Right renal cortex interstitium (tissue), 3 donors: ENCODE data around the gene ARHGEF16. TPM values are rescaled to one million over a fixed set of nuclear protein-coding genes. Genes with fewer than 3 reads are reported as not detected.

Source experiments
- DNase-seq, 3 donors: peaks; one replicate each; pipeline ENCODE4 v3.0.0-alpha.2; 2013; ENCODE audit warnings: low read depth in 3 of 3, low spot score in 2 of 3
- polyA plus RNA-seq, 3 donors: library from polyadenylated mRNA; unstranded; fragments of 120-200 nt; gene quantifications; one replicate each; pipeline ENCODE4 v1.2.1, GENCODE V29; 2013; ENCODE audit not compliant: insufficient read length in 3 of 3

ARHGEF16 gene
- polyA plus RNA-seq, 3 donors: 15.0 to 17.0 (median 15.3) TPM

DNA sequence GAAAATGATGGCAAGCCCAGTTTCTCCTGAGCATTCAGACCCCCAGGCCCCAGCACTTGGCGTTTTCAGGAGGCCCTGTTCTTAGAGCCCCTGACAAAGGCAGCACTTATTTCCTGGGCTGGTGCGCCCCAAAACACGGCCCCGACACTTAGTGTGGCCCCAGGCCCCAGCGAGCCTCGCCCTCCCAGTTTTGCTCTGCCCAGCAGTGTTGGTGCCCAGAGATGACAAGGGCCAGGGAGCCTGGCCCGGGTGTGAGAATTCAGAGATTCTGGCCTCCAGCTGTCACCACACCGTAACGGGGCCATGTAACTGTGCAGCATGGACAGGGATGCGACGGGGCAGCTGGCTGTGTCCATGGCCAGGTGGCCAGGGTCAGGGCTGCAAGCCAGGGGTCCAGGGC lies 18.0 kb upstream of the ARHGEF16 start:
- no peak for DNase-seq

DNA sequence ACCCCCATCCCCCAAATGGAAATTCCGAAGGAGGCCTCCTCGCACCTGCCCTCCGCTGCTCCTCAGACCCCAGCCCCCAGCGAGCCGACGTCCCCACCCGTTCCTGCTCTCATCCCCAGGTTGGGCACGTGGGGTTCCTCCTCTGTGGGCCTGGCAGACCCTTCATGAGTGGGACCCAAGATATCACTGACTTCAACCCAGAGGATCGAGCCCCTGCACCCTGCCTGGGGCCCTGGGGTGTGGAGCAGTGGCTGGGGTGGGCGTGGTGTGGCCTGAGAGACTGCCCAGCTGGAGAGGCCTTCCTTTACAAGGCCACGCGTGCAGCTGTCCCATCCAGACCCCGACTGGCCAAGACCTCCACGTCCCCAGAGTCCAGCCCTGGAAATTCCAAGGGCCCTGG lies 17.6 kb upstream of the ARHGEF16 start:
- DNase-seq: no peak

DNA sequence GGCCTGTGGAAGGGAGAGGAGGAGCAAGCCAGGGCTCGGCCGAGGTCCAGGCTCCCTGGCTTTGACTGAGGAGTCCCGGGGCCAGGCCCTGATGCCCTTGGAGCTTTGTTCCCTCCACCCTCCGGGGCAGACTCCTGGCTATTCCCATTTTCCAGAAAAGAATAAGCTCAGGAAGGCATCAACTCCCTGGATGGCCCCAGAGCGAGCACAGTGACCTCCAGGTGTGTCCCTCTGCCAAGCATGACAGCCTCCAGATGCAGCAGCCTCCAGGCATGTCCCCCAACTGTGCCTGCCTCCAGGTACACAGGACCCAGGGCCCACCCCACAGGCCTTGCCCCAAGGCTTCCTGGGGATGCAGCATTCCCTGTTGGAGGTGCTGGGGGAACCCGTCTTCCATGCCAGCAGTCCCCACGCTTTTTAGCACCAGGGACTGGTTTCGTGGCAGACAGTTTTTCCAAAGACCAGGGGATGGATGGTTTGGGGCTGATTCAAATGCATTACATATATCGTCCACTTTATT lies 15.7 kb upstream of the ARHGEF16 start:
- DNase-seq: no peak

DNA sequence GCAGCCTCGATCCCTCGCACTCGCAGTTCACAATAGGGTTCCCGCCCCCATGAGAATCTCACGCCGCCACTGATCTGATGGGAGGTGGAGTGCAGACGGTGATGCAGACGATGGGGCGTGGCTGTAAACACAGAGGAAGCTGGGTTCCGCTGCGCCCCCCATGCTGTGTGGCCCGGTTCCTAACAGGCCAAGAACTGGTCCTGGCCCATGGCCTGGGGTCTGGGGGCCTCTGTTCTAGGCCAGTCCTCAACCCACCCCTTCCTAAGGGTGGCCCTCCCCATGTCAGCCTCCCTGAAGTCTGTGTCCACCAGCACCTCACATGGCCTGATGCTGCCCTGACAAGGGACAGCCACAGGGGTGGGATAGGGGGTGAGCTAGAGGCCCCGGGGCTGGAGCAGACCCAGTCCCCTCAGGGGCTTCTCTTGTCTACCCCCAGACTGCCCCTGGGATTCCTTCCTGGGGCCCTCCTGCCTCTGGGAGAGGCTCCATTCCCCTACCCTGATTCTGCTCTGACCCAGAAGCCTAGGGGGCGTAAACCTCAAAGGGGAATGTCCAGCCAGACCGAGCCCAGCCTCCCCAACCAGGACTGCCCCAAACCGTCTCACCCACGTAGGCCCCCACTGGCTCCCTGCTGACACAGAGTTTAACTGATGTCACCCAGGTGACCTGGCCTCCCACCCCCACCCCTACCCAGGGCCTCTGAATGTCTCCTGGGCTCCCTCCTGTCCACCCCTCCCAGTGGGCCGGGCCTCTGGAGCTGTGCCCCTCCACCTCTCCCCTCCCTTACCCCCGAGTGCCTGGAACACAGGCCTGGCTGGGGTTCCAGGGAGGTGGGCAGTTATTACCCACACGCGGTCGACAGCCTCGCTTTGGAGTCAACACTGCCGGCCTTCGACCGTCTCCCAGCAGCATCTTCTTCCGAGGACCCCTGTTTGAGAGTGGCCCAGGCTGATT lies 14.8 kb upstream of the ARHGEF16 start:
- no peak for DNase-seq

DNA sequence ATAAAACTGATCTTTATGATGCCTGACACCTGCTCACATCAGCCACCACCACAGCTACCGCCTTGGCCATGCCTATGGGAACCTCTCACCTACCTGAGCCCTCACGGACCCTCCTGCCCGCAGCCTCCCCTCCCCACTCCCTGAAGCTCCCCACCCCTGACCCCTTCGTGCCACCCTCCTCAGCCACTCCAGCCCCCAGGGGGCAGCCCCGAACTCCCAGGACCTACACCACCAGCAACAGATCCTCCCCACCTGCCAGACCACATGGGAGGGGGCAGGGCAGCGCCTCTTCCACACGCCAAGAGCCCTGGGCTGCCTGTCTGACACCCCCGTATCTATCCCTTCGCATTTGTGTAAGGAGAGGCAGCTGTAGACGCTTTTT lies 14.2 kb upstream of the ARHGEF16 start:
- DNase-seq: no peak

DNA sequence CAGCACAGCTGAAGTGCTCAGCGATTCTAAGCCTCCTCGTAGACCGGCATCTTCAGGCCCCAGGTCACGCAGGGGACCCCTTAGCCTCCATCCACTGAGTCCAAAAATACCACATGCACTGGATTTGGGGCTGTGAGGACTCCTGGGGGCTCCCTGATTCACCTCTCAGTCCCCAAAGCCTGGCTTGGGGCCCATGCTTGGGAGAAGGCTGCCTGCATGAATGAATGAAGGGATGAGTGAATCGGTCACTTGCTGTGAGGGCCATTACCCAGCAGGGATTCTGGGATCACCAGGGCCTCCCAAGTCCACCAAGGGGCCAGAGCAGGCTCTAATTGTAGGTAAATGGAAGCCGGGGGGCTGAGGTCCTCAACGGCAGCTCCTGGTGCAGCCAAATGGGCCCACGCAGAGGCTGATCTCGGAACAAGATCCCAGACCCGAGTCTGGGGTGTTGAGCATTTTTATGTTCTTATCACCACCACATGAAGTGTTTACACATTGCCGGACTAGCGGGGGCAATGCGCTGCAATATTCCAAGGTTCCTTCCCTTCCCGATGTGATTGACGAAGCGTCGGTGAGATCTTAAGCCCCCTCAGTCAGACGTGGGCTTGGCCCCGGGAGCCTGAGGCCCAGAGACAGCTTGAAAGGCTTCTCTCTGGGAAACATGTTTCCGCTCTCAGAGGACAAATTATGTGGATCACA lies 13.6 kb upstream of the ARHGEF16 start:
- DNase-seq: no peak

DNA sequence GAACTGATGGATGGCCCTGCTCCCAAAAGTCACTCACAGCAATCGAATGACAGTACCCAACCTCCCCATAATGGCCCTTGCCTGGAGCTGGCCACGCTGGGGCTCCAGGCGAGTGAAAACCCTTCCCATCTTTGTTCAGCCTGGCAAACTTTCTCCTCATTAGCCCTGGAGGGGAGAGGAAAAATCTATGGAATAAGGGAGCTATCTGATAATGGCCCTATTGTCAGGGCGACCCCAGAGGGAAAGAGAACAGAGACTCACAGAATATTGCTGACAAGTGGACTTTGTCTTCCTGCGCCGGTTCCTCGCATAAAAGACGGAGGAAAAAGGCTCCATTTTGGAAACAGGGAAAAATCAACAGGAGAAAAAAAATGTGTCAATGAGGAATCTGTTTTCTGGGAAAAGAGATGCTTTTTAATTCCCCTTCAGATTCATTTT lies 13.0 kb upstream of the ARHGEF16 start:
- no peak for DNase-seq

DNA sequence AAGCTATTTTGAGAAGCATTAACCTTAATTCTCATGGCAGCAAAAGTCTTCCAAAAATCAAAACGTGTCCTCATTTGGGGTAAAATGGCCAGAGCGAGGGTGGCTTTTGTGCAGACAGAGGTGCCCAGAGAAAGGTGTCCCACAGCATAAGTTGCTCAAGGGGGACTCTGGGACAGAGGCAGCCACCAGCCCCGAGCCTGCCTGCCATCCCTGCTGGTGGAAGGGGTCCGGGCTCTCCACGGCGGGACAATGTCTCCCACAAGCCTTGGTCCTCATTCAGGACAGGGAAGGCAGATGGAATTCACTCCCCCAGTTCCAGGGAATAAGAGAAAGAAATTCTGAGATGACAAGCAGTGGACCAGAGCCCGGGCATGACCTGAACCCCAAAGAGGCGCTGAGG lies 12.6 kb upstream of the ARHGEF16 start:
- DNase-seq: no peak

DNA sequence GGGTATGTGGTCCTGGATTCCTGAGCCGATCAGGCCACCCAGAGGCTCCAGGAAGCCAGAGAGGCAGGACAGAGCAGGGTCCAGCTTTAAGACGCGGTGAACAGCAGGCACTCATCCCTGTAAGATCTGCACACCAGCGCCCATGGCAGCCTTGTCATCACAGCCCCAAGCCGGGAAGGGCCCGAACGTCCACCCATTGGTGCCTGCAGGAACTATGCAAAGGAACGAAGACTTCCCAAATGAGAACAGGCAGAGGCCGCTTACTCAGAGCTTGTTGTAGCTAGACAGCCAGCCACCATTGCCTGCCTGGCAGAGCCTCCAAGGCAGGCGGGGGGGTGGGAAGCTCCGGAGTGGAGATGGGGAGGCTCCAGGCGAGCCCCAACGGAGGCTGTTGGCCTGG lies 12.1 kb upstream of the ARHGEF16 start:
- no peak for DNase-seq

DNA sequence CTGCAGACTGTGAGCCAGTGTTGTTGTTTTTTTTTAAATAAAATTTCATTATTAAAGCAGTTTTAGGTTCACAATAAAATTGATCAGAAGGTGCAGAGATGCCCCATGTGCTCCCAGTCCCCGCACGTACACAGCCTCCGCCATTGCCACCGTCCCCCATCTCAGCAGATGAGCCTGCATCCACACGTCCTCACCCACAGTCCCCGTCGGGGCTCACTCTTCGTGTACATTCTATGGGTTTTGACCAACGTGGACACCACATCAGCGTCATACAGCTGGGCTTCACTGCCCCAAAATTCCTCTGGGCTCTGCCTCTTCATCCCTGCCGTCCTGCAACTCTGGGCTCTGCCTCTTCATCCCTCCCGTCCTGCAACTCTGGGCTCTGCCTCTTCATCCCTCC lies 11.6 kb upstream of the ARHGEF16 start:
- DNase-seq: no peak

DNA sequence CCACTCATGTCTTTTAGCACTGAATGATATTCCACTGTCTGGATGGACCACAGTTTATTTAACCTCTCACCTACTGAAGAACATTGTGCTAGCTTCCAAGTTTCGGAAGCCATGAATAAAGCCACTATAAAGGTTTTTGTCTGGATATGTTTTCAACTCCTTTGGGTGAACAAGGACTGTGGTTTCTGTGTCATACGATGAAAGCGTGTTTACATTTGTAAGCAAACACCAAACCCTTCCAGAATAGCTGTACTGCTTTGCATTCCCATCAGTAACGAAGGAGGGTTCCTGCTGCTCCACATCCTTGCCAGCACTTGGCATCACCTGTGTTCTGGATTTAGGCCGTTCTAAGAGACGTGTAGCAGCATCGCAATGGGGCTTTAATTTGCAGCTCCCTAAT lies 10.7 kb upstream of the ARHGEF16 start:
- DNase-seq: no peak

DNA sequence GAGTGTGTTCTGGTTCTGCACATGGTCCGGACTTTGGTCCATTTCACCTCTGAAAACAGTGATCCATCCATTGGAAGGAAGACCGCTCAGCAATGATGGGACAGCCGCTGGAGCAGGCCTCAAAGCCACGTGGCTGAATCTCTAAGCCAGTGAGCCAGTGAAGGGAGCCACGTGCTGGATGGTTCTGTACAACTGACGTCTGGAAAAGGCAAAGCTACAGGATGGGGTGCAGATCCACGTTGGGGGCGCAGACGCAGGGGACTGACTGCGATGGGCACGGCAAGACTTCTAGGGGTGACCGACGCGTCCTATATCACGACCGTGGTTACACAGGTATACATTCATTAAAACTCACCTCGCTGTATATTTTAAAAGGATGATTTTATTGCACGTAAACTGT lies 10.2 kb upstream of the ARHGEF16 start:
- DNase-seq: no peak

DNA sequence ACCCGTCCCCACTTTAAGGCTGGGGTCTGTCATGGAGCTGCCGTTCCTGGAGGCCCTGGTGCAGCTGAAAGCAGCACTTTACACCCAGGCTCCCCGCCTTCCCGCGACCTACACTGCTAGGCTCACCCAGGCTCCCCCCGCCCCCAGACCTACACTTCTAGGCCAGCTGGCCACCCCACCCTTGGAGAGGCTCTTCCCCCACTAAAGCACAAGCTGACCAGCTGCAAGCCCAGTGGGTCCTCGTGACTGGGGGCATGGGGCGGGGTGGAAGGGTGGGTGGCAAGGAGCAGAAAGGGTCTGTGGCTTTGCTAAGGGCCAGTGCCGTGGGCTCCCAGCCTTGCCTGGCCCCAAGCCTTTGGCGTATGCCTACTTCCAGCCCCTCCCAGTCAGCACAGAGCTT lies 9.7 kb upstream of the ARHGEF16 start:
- no peak for DNase-seq

DNA sequence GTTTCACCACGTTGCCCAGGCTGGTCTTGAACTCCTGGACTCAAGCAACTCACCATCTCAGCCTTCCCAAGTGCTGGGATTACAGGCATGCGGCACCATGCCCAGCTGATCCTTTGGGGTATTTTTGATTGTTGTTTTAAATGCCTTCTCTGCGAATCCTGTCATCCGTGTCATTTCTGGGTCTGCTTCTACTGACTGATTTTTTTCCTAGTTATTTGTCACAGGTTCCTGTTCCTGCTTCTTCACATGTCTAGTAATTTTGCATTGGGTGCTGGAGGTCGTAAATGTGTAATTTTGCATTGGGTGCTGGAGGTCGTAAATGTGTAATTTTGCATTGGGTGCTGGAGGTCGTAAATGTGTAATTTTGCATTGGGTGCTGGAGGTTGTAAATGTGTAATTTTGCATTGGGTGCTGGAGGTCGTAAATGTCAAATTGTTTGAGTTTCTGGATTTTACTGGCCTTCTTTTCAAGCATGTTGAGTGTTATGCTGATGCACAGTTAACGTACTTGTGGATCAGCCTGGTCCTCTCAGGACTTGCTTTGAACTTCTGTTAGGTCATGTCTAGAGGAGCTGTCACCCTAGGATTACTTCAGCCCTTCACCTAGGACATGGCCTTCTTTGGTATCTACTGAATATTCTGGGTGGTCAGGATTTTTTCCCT lies 4.1 kb upstream of the ARHGEF16 start:
- DNase-seq: no peak

DNA sequence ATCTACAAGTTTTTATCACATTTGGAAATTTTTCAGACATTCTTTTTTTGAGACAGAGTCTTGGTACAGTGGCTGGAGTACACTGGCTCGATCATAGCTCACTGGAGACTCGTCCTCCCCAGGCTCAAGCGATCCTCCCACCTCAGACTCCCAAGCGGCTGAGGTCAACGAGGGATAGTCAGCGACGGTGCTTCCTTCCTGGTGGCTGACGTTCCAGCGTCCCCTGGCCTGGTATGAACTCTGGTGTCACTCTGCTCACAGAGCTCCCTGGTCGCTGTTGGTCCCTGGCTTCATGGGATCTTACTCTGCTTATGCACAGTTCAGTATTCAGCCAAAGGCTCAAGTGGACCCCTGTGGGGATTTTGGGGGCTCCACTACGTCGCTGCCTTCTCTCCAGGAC lies 3.5 kb upstream of the ARHGEF16 start:
- DNase-seq: no peak

DNA sequence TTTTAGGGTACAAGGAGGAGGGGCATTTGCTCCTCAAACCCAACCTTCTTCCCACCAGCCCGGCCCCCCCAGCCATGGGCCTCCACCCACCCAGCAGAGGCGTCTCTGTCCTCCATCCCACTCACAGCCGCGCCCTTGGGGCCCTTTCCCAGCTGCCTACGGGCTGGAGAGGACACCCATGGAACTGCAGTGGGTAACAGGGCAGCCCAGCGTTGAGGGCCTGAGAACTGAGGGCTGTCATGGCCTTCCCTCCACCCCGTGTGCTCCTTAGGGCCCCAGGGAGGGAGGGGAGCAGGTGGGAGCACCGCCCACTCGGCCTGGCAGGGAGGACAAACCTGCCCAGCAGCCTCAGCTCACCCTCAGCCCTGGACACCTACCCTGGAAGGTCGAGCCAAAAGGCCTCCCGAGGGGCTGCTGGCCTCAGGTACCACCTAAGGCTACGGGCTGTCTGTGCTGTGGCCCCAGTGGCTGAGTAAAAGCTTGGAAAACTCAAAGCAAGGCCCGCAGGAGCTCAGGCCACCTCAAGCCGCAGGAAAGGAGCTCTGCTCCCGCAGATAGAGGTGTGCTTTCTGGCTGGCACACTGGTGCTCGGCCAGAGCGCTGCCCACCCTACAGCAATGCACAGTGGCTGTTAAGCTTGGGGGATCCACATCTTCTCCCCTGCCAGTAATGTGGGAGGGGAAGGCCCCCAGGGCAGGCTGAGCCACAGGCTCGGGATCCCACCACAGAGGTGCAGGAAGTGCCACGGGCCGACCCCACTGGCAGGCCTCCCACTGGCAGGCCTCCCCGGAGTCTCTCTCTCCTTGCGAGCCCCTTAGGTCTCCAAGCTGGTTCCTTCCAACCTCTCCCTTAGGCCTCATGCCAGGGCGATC lies 2.2 kb upstream of the ARHGEF16 start:
- no peak for DNase-seq

DNA sequence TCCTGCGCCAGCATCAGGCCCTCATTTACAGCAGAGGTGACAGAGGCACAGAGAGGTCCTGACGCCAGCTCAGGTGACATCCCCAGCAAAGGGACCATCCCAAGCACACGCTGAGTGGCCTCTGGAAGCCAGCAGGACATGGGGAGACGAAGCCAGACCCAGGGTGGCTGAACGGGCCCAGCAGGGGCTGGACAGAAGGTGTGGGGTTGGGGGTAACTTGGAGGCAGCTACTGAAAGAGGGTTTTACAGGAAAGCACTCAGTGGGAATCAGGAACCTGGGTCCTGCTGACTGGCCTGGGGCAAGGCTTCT lies 1.6 kb upstream of the ARHGEF16 start:
- DNase-seq: no peak

DNA sequence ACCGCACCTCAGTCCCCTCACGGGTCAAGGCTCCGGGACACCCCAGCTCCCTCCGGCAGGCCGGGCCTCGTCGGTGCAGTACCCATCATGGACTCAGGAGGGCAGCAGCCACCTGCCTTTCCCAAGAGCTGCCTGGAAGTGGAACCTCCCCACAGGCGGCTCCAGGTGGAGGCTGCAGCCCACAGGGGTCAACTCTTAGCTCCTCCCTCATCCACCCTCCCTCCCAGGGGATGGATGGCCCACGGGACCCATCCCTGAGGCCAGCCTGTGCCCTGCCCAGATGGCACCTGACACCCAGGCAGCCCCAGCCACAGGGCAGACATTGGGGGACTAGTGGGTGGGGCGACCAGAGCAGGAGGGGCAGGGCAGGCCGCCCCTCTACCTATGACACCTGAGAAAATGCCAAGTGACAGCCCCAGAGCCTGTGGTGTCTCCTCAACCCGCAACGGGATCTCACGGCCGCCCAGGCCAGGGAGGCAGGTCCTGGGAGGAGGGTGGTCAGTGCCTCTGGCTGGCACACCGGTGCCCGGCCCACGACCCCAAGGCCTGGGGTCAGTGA lies 1.2 kb upstream of the ARHGEF16 start:
- no peak for DNase-seq

DNA sequence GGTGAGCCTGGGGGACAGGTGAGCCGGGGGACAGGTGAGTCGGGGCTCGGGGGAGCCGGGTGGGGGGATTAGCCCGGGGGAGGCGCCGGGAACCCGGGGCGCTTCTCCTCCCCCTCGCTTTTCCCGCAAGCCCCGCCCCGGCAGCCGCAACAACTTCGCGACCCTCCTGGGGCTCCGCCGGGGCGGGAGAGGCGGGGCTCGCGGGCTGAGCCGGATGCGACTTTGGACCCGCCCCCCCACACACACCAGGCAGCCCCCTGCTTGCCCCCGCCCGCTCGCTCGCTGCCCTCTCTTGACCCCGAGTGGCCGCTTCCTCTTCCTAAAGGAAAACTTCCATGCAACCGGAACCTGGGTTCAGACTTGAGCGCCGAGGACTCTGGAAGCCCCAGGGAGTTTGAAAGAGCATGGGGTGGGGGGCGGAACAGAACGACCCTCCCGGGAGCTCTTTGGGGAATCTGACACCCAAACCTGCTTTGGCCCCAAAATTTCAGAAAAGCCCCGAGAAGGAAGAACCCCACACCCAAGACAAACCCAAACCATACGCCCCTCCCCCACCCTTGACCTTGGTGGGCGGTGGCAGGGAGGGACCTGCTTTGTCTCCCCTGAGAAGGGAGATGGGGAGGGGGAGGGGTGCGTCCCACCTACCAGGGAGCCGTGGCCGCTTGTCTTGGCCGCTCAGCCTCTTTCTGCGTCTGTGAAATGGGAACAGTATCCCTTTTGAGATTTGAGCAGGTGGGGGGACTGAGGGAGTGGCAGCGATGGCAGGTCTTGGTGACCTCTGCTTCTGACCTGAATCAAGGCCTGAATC lies 550 bp downstream of the ARHGEF16 start:
- no peak for DNase-seq
